GM20431 (cell line): ENCODE data around the gene REC114.
"Not testable (repeated sequence)": the region's sequence is repeated elsewhere in the genome, so short reads cannot be mapped to it uniquely, and the experiment has no call there.

ENCODE experiments used
- in situ Hi-C: fragments of 300-500 bp; cut with MseI, MboI; formaldehyde crosslinking; loops from one replicate; pipeline ENCODE4 v1.15.0; 2020; ENCODE audit warnings: low sequenced_read_pairs; ENCODE audit not compliant: unreplicated experiment

The REC114 gene

GRCh38 chr15:73442968-73443367 lies at the start of gene REC114:
REC114 (plus strand) TSS chr15:73443164; CDS start chr15:73443186, 22 bp downstream.
- in situ Hi-C loops = no loop called here

GRCh38 chr15:73393336-73393735 lies 49.6 kb upstream of the REC114 start:
- in situ Hi-C loops = no loop called here

- in situ Hi-C loops = no loop called here
Measured at GRCh38 chr15:73394782-73395181, 48.2 kb upstream of the REC114 start.

GRCh38 chr15:73395671-73396070 lies 47.3 kb upstream of the REC114 start:
- in situ Hi-C loops = no loop called here

- in situ Hi-C loops = no loop called here
Measured at GRCh38 chr15:73397461-73397860, 45.5 kb upstream of the REC114 start.

GRCh38 chr15:73398861-73399260 lies 44.1 kb upstream of the REC114 start:
- in situ Hi-C loops = no loop called here

GRCh38 chr15:73400222-73400621 lies 42.7 kb upstream of the REC114 start:
- in situ Hi-C loops = not testable (repeated sequence)

GRCh38 chr15:73403171-73403570 lies 39.8 kb upstream of the REC114 start:
- in situ Hi-C loops = no loop called here

- in situ Hi-C loops = no loop called here
Measured at GRCh38 chr15:73414876-73415275, 28.1 kb upstream of the REC114 start.

- in situ Hi-C loops = no loop called here
Measured at GRCh38 chr15:73424506-73424905, 18.5 kb upstream of the REC114 start.

- in situ Hi-C loops = no loop called here
Measured at GRCh38 chr15:73425510-73425909, 17.5 kb upstream of the REC114 start.

- in situ Hi-C loops = no loop called here
Measured at GRCh38 chr15:73426323-73426994, 16.5 kb upstream of the REC114 start.

- in situ Hi-C loops = not testable (repeated sequence)
Measured at GRCh38 chr15:73431329-73431728, 11.6 kb upstream of the REC114 start.

- in situ Hi-C loops = no loop called here
Measured at GRCh38 chr15:73433873-73434272, 9.1 kb upstream of the REC114 start.

GRCh38 chr15:73436613-73437012 lies 6.4 kb upstream of the REC114 start:
- in situ Hi-C loops = no loop called here

GRCh38 chr15:73437543-73438109 lies 5.3 kb upstream of the REC114 start:
- in situ Hi-C loops = no loop called here

GRCh38 chr15:73438651-73439050 lies 4.3 kb upstream of the REC114 start:
- in situ Hi-C loops = no loop called here

GRCh38 chr15:73440571-73440970 lies 2.4 kb upstream of the REC114 start:
- in situ Hi-C loops = no loop called here

GRCh38 chr15:73442421-73442820 lies 543 bp upstream of the REC114 start:
- in situ Hi-C loops = no loop called here

- in situ Hi-C loops = not testable (repeated sequence)
Measured at GRCh38 chr15:73447471-73447870, 4.5 kb downstream of the REC114 start.

- in situ Hi-C loops = not testable (repeated sequence)
Measured at GRCh38 chr15:73448158-73448758, 5.3 kb downstream of the REC114 start.

- in situ Hi-C loops = not testable (repeated sequence)
Measured at GRCh38 chr15:73449980-73450379, 7.0 kb downstream of the REC114 start.
